SKM-1 treated with dmso at 0.1 percent for 144 hours (cell line): ENCODE measurements around the gene TRIM59.

Experiments used
- DNase-seq: peaks from one replicate; lab custom pipeline; 2025; ENCODE audit not compliant: unreplicated experiment; lab: John Stamatoyannopoulos, UW

Gene TRIM59, protein sequence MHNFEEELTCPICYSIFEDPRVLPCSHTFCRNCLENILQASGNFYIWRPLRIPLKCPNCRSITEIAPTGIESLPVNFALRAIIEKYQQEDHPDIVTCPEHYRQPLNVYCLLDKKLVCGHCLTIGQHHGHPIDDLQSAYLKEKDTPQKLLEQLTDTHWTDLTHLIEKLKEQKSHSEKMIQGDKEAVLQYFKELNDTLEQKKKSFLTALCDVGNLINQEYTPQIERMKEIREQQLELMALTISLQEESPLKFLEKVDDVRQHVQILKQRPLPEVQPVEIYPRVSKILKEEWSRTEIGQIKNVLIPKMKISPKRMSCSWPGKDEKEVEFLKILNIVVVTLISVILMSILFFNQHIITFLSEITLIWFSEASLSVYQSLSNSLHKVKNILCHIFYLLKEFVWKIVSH

DNA sequence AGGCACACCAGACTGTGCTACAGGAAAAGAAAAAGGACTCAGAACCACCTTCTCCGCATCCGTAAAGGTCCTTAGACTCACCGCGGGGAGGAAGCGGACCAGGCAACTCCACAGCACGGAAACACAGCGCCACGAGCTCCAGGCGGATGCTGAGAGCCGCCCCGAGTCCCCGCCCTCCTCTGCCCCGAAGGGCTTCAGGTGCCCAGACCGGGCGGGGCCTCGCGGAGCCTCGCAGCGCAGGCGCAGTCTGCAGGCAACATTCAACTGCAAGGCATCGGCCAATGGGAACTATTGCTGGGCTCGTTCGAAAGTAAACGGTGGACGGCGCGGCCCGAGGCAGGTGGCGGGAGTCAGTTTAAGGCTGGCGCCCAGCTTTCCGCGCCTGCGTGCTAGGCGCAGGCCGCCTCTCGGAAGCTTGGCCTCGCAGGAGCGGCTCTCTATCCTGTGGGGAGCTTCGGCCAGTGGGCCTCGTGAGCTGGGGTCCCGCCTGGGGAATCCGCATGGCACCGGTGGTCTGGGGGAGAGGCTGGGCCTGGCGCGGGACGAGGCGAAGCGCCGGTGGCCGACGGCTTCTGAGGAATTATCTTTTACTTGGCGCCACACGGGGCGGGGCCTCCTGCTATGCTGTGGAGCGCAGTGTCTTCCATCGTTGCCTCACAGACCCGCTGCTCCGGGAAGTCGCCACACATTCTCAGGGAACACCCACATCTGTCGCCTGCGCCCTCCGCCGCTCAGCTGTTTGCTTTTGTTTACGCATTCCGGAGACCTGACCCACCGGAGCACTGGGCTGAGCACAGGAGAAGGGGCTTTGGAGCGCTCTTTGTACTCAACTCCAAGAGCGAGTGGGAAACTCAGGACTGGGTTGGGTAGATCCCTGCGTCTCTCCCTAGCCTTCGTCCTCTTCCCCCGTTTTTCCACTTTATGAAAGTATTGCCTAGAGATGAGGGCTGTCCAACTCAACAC is at the start of gene TRIM59:
Gene TRIM59, minus strand, starts transcription at position 151 of the 963 bp plus-strand sequence. CDS start 10,603 bp downstream, outside the sequence.
- DNase-seq = peak; percentile 83

DNA sequence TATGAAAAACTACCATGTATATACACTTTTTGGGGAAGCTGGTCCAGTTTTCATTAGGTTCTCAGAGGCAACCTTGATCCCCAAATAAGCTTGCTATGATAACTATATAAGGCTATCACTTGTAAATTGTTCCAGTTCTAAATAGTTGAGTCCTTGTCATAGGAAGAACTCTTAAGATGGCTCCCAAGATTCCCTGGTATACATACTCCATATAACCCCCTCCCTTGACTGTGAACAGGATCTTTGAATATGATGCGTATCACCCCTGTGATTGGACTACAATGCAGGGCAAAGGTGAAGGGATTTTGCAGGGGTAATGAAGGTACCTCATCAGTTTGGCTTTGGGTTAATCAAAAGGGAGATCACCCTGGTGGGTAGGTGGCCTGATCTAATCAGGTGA is 48.6 kb upstream of the TRIM59 start:
- DNase-seq = no peak

DNA sequence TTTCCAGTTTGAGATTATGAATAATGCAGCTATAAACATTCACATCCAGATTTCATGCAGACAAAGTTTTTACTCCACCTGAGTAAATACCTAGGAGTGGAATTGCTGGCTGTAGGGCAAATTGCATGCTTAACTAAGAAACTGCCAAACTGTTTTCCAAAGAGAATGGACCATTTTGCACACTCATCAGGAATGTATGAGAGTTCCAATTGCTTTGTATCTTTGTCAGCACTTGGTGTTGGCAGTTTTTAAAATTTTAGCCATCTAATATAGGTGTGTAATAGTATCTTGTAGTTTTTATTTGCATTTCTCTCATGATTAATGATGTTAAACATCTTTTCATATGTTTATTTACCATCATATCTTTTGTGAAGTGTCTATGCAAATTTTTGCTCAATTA is 40.6 kb upstream of the TRIM59 start:
- no peak for DNase-seq

DNA sequence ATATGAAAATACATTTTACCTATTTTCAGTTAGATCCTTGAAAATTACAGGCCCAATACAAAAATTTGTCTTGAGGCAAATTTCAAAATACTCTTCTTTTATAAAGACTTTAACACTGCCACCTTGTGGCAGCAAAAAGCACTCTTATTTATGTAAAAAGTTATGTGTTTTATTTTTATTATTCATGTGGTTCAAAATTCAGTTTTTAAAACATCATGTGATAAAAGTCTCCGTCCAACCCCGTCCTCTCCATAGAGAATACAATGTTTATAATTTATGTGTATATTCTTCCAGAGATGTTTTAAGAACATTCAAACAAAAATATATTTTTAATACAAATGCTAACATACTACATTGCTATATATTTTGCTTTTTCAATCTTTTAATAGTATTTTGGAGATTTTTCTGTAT is 36.9 kb upstream of the TRIM59 start:
- DNase-seq = no peak

DNA sequence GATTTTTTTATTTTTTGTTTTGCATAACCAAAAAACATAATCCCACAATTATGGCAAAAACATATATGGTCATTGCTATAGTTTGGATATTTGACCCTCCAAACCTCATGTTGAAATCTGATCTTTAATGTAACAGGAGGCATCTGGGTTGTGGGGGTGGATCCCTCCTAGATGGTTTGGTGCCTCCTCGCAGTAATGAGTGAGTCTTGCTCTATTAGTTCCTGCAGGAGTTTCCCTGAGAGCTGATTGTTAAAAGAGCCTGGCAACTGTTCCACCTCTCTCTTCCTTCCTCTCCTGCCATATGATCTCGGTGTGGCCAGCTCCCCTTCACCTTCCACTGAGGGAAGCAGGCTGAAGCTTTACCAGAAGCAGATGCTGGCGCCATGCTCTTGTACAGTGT is 33.2 kb upstream of the TRIM59 start:
- DNase-seq = no peak

DNA sequence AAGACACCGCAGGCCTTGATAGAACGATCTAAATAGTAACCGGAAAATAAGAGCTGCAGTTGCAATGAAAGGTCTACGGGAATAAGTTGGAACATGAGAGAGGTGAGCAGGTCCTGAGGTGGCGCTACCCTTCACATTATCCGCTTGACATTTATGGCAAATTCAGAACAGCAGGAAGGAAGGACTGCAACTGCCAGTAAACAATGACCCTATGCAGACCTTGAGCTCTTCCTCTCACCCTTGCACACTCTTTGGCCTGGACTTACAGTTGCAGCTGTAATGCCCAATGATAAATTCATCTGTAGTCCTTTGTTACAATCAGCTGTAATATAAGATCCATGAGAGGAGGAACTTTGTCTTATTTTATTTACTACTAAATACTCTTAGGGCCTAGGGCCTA is 32.3 kb upstream of the TRIM59 start:
- no peak for DNase-seq

DNA sequence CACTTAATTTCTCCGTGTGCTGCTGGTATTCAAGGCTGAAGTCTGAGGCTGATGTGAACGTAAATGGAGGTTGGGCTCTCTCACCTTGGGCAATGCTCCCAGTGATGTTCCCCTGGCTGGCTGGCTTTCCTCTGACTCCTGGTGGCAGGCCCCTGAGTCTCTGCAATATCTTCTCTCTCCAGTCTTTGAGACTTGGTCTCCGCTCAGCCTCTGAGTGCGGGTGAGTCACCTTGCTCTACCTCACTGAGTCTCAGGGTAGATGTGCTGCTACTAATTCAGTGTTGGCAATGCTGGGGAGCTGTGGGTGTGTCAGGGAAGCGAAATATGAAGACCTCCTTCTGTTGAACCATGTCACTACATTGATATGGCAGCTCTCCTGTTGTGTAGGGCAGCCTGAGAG is 31.3 kb upstream of the TRIM59 start:
- no peak for DNase-seq

DNA sequence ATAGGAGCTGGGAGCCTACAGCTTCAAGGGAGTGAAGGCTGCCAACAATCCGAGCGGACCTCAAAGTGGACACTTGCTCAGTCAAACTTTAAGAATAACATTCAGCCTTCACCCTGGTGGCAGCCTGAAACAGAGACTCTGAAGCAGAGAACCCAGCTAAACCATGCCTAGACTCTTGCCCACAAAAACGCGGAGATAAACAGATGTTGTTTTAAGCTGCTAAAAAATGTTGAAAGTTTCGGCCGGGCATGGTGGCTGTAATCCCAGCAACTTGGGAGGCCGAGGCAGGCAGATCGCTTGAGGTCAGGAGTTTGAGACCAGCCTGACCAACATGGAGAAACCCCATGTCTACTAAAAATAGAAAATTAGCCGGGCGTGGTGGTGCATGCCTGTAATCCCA is 29.8 kb upstream of the TRIM59 start:
- no peak for DNase-seq

DNA sequence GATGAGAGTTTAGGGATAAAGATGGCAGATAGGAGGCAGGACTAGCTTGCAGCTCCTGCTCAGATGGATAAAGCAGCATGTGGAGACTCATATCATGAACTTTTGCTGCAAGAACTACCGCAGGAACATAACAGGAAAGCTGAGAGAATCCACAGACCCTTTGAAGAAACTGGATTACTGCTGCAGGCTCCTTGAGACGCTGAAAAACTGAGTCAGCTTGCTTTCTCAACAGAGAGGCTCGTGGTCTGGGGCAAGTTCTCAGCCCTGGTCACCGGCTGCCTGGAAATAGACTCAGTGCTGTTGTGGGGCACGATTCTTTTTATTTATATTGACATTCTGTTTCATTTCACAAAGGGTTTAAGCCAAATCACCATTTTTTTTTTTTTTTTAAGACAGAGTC is 28.8 kb upstream of the TRIM59 start:
- DNase-seq = no peak

DNA sequence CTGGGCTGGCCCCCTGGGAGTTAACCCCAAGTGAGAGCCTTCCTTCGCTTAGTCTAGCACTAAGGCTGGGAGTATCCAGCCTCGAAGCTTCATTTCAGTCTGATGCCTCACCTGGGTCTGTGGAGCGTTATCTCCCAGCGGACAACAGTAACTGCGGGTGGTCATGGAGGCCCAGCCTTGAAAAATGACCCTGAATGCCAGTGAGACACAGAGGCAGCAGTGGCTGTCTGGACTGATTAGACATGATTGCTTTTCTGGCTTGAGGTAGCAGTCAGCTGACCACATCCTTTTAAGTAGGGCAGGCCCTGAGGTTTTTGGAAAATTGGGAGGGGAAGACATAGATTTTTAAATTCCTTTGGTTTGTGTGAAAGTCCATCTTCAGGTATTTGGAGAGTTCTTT is 28.2 kb upstream of the TRIM59 start:
- DNase-seq = no peak

DNA sequence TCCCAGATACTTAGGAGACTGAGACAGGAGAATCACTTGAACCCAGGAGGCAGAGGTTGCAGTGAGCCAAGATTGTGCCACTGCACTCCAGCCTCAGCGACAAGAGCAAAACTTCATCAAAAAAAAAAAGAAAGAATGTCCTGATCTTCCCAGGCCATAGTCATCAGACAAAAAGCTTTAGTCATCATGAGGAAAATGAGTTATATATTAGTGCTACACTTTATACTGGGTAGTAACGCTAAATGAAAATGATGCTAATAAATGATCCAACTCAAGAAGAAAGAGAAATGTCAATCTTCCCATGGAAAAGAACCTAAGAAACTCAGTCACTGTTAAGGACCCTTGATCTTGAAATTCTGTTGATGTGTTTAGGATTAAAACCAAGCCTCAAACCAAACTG is 26.3 kb upstream of the TRIM59 start:
- no peak for DNase-seq

DNA sequence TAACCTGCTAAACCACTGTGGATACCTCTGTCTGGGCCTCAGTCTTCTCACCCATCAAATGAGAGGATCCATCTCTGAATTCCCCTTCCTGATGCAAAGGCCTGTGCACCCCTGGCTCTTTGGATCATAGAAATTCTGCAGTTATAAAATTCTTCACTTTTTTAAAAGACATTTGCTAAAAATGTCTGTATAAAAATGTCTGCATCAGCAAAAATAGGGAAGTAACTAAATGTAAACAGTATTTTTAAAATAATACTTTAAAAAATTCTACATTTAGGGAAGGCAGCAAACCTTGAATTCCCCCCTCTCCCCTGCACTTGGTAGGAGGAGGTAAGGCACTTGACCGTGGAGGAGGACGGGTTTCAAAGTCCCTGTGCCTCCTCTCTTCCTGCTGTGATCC is 25.6 kb upstream of the TRIM59 start:
- DNase-seq = no peak

DNA sequence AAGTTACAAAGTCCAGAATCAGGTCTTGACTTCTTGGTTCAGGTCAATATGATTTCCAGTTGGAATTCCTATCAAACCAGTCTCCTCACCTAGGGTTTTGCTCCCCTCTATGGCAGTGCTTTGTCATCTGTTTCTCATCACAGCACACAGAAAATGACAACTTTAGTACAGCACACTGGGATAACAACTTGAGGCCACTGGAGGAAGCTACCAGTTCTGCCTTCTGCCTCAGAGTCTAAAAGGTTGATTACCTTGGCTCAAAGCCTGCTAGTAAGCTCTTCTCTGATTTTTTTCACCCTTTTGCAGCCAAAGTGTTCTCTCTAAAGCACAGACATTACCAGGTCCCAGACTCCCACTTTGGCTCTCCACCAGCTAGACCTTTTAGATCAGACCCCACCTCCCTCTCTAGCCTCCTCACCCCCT is 24.8 kb upstream of the TRIM59 start:
- DNase-seq = no peak

DNA sequence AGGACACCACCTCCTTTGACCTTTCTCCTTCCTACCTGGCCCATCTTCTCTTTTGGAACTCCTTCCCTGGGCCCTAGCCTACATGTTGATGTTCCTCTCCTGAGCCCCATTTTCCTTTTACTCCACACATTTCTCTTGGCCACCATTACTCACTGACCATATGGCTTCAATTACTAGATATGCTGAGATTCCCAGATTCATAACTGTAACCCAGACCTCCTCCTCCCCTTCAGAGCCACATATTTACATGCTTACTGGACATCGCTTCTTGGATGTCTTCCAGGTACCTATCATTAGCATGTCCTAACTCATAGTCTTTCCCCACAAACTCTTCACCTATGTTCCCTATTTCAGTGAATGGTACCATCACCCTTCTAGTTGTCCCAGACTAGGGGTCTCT is 24.4 kb upstream of the TRIM59 start:
- DNase-seq = no peak

DNA sequence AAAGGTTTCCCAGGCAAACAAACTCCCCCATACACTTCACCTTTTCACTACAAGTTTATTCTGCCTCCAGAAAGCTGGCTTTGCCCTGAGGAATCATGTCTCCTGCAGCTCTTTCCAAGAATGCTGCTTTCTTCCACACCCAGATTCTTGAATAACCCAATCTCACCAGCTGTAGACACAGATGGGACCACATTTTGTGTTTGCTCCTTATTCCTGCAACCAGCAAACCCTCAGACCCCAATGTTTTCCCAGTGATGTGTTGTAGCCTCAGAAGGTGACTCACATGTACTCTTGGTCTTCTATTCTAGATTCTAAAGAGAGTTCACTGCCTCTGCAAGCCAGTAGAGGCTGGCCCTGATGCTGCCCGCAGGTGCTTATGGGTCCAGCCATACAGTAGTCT is 23.6 kb upstream of the TRIM59 start:
- DNase-seq = no peak

DNA sequence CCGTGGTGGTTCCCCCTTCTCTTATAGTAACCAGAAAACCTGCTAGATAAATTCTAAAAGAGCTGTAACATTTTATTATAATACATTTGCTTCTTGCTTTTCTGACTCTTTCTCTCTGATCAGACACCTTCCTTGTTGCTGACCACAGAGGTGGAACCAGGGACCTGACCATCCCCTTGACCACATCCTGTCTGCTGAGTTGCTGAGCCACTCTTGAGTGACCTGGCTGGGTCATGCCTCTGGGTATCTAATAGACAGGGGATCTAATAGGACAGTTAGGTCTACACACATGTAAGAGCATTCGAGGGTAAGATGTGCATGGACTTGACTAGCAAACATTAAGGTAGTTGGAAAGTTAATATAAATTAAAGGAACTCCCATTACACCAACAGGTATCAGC is 22.8 kb upstream of the TRIM59 start:
- no peak for DNase-seq

DNA sequence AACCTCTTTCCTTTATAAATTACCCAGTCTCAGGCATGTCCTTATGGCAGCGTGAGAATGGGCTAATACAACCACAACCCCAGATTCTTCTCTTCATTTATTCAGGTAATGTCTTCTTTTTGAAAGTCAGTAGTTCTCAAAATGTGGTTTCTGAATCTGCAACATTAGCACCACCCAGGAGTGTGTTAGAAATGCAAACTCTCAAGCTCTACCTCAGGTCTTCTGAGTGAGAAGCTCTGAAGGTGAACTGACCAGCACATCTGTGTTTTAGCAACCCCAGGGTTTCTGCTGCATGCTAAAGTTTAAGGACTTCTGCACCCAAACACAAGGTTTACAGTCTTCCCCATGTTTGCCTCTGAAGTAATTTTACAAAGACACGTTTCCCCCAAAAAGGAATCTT is 22.3 kb upstream of the TRIM59 start:
- DNase-seq = no peak

DNA sequence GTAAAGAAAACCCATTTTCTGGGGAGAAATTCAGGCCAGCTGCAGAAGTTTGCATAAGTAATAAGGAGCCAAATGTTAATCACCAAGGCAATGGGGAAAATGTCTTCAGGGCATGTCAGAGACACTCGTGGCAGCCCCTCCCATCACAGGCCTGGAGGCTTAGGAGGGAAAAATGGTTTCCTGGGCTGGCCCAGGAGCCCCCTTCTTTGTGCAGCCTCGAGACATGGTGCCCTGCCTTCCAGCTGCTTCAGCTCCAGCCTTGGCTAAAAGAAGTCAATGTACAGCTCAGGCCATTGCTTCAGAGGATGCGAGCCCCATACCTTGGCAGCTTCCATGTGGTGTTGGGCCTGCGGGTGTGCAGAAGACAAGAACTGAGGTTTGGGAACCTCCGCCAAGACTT is 20.6 kb upstream of the TRIM59 start:
- DNase-seq = no peak

DNA sequence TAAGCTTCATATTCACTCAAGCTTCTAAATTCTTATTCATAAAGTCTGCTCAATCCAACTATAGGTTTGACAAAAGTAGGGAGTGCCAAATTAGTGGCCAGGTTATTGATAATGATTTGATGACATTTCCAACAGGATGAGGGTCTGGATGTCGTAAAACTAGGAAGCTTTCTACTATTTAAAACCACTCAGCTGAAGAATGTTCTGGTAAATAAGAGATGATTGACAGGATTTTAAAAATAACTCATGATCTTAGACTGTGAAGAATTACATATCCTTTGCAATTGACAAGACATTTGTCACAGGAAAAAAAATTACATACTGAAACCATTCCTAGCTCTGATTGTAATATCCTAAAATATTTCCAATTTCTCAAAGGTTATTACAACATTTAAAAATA is 15.4 kb upstream of the TRIM59 start:
- no peak for DNase-seq

DNA sequence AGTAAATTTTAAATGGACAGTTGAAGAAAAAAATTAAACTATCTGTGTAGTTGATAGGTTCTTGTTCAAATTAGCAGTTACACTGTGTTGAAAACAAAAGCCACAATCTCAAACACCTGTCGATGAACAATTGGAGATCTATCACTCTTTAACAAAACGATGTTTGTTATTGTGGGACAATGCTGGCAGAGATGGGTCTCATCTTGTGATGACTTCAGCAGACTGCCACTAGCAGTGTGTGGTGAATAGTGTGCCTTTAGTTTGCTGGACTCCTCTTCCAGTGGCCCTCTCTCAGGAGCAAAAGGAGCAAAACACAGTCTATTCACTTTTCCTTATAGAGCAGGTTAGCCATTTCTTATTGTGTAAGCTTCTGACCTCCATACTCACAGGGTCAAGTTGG is 14.7 kb upstream of the TRIM59 start:
- DNase-seq = no peak

DNA sequence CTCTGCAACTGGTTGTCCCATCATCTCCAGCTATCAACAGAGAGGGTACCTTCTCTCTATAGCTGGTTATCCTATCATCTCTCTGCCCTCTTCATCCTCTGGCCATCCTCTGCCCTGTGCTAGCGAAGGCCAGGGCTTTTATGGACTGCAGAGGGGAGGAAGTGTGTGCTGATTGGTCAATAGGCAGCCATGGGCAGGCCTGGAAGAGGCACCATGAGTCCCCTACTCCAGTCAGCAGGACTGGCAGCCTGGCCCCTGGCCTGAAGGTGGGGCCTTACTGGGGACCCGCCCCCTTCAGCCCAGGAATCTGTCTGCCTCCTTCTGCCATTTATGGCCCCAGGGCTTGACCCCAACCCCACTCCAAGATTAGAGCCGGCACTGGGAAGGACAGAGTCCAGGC is 10.4 kb upstream of the TRIM59 start:
- DNase-seq = no peak

DNA sequence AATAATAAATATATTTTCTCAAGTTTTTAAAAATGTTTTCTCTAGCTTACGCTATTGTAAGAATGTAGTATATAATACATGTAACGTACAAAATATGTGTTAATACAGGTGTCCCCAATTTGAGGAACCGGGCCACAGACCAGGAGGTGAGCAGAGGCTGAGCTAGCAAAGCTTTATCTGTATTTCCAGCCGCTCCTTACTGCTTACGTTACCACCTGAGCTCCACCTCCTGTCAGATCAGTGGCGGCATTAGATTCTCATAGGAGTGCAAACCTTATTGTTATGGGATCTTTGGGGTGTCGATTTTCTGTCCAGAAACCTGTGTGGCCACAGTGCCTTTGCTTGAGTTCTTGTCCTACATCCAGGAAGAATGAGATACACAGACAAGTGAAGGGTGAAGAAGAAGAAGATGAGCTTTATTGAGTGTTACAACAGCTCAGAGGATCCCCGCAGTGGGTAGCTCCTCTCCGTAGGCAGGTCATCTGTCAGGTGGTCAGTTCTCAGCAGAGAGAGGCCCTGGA is 9.9 kb upstream of the TRIM59 start:
- DNase-seq = no peak
